Neural cell (in vitro differentiated cells): ENCODE measurements around the gene STARD13. TPM values are rescaled to one million over a fixed set of nuclear protein-coding genes. Genes with fewer than 3 reads are reported as not detected.

ENCODE experiments used
- H2AFZ ChIP-seq: fragments of 200-600, 300-800 bp; sonication (generic), shearing (Covaris generic); 2 replicates; pipeline ENCODE4 v1.6.0; 2014; ENCODE audit warnings: low read depth, mild to moderate bottlenecking, antibody characterized with exemption, low read length, moderate library complexity
- H3F3A ChIP-seq: fragments of 200-600 bp; shearing (Covaris generic); 2 replicates; pipeline ENCODE4 v1.6.1; 2016; ENCODE audit warnings: mild to moderate bottlenecking, moderate library complexity, mixed read lengths, antibody characterized with exemption, low read length; ENCODE audit not compliant: insufficient read depth, poor library complexity, severe bottlenecking
- H3K27ac ChIP-seq: fragments of 200-600, 300-800 bp; sonication (generic), shearing (Covaris generic); 2 replicates; pipeline ENCODE4 v1.5.1; 2014; ENCODE audit warnings: mild to moderate bottlenecking, low read length, moderate library complexity
- H3K27me3 ChIP-seq: fragments of 300-800, 200-600 bp; sonication (generic), shearing (Covaris generic); 2 replicates; pipeline ENCODE4 v1.6.0; 2014; ENCODE audit warnings: mild to moderate bottlenecking, low read depth, low read length, moderate library complexity; ENCODE audit not compliant: insufficient read depth
- H3K36me3 ChIP-seq: fragments of 300-800, 200-600 bp; sonication (generic), shearing (Covaris generic); 2 replicates; pipeline ENCODE4 v1.5.1; 2014; ENCODE audit warnings: mild to moderate bottlenecking, antibody characterized with exemption, low read length, moderate library complexity; ENCODE audit not compliant: insufficient read depth
- H3K4me2 ChIP-seq: fragments of 300-800, 200-600 bp; sonication (generic), shearing (Covaris generic); 2 replicates; pipeline ENCODE4 v1.6.0; 2014; ENCODE audit warnings: mild to moderate bottlenecking, low read length
- H3K4me3 ChIP-seq: fragments of 300-800, 200-600 bp; sonication (generic), shearing (Covaris generic); 2 replicates; pipeline ENCODE4 v1.5.1; 2014; ENCODE audit warnings: mild to moderate bottlenecking, low read length, moderate library complexity
- H3K79me2 ChIP-seq: fragments of 200-600 bp; shearing (Covaris generic); replicated peaks from 2 replicates; pipeline ENCODE4 v1.6.0; 2014; ENCODE audit warnings: mild to moderate bottlenecking, low read length, moderate library complexity; ENCODE audit not compliant: insufficient read depth
- H3K9ac ChIP-seq: fragments of 300-800, 200-600 bp; sonication (generic), shearing (Covaris generic); 2 replicates; pipeline ENCODE4 v1.6.1; 2016; ENCODE audit warnings: mild to moderate bottlenecking, low read length, mixed read lengths
- H3K9me2 ChIP-seq: fragments of 200-600 bp; shearing (Covaris generic); 2 replicates; pipeline ENCODE4 v1.6.1; 2016; ENCODE audit warnings: mild to moderate bottlenecking, low read length, mixed read lengths; ENCODE audit not compliant: insufficient read depth
- H3K9me3 ChIP-seq: fragments of 200-600, 300-800 bp; sonication (generic), shearing (Covaris generic); 2 replicates; pipeline ENCODE4 v1.6.1; 2016; ENCODE audit warnings: mild to moderate bottlenecking, mixed run types, low read length, moderate library complexity, mixed read lengths
- H4K20me1 ChIP-seq: fragments of 200-600 bp; shearing (Covaris generic); 2 replicates; pipeline ENCODE4 v1.6.1; 2016; ENCODE audit warnings: mild to moderate bottlenecking, mixed run types; ENCODE audit not compliant: insufficient read depth
- EP300 ChIP-seq: fragments of 450-650 bp; conservative IDR thresholded peaks from 2 replicates; pipeline ENCODE4 v1.6.1; 2014; ENCODE audit warnings: antibody characterized with exemption, mild to moderate bottlenecking, moderate library complexity; ENCODE audit not compliant: poor library complexity, severe bottlenecking
- EZH2 ChIP-seq: fragments of 200-600, 300-800 bp; shearing (Covaris generic), sonication (generic); IDR thresholded peaks from 2 replicates; pipeline ENCODE4 v1.6.1; 2014; ENCODE audit warnings: antibody characterized with exemption, low read length, borderline replicate concordance, mild to moderate bottlenecking; ENCODE audit not compliant: insufficient read depth, poor library complexity, severe bottlenecking
- MXI1 ChIP-seq: fragments of 450-650 bp; conservative IDR thresholded peaks from 2 replicates; pipeline ENCODE4 v1.6.1; 2014; ENCODE audit warnings: antibody characterized with exemption, mild to moderate bottlenecking; ENCODE audit not compliant: poor library complexity, severe bottlenecking
- POLR2AphosphoS5 ChIP-seq: IDR thresholded peaks from 2 replicates; pipeline ENCODE4 v1.6.1; 2012
- RAD21 ChIP-seq: fragments of 450-650 bp; conservative IDR thresholded peaks from 2 replicates; pipeline ENCODE4 v1.6.1; 2014; ENCODE audit warnings: antibody characterized with exemption, mild to moderate bottlenecking, moderate library complexity
- SMC3 ChIP-seq: fragments of 450-650 bp; conservative IDR thresholded peaks from 2 replicates; pipeline ENCODE4 v1.6.1; 2014; ENCODE audit warnings: antibody characterized with exemption, mild to moderate bottlenecking, moderate library complexity; ENCODE audit not compliant: poor library complexity
- TAF1 ChIP-seq: IDR thresholded peaks from 2 replicates; pipeline ENCODE4 v1.6.1; 2012; ENCODE audit warnings: low read depth
- polyA plus RNA-seq: library from polyadenylated mRNA; depleted of rRNA; stranded (reverse); fragments of >200 nt; gene quantifications from 2 replicates; pipeline ENCODE4 v1.2.3, GENCODE V29; 2014
- TF ChIP-seq, protein P1 (sequence below): IDR thresholded peaks from 2 replicates; pipeline ENCODE4 v1.6.1; 2012; ENCODE audit warnings: borderline replicate concordance
- TF ChIP-seq, protein P2 (sequence below): fragments of 450-650 bp; IDR thresholded peaks from 2 replicates; pipeline ENCODE4 v1.5.1; 2014; ENCODE audit warnings: antibody characterized with exemption, mild to moderate bottlenecking, moderate library complexity; ENCODE audit not compliant: poor library complexity, severe bottlenecking

The STARD13 gene
- polyA plus RNA-seq, 1 donor from 2014 or later: 0.05 TPM

DNA sequence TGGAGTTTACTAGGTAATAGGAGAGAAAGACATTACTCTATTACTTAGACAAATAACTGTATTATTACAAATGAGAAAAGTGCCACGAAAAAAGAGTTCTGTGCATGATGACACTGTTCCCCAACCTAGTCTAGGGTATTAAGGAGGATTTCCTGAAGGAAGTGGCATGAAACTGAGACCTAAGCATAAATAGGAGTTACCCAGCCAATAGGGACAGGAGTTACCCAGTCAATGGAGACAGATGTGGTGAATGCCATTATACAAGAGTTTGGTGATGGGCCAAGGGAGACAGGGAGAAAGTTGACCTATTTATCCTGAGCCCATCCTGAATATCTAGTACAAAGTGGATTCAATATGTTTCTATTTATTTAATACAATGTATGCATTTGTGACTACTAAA lies 203.9 kb downstream of the STARD13 start:
- H3K27me3 ChIP-seq: no peaks in the 10 kb centered on the region
- H3K4me2 ChIP-seq: no peak overlapping the region
- TF ChIP-seq, protein P1, sequence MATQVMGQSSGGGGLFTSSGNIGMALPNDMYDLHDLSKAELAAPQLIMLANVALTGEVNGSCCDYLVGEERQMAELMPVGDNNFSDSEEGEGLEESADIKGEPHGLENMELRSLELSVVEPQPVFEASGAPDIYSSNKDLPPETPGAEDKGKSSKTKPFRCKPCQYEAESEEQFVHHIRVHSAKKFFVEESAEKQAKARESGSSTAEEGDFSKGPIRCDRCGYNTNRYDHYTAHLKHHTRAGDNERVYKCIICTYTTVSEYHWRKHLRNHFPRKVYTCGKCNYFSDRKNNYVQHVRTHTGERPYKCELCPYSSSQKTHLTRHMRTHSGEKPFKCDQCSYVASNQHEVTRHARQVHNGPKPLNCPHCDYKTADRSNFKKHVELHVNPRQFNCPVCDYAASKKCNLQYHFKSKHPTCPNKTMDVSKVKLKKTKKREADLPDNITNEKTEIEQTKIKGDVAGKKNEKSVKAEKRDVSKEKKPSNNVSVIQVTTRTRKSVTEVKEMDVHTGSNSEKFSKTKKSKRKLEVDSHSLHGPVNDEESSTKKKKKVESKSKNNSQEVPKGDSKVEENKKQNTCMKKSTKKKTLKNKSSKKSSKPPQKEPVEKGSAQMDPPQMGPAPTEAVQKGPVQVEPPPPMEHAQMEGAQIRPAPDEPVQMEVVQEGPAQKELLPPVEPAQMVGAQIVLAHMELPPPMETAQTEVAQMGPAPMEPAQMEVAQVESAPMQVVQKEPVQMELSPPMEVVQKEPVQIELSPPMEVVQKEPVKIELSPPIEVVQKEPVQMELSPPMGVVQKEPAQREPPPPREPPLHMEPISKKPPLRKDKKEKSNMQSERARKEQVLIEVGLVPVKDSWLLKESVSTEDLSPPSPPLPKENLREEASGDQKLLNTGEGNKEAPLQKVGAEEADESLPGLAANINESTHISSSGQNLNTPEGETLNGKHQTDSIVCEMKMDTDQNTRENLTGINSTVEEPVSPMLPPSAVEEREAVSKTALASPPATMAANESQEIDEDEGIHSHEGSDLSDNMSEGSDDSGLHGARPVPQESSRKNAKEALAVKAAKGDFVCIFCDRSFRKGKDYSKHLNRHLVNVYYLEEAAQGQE: no peak
- no peak for TF ChIP-seq RAD21
- no peak for TF ChIP-seq TAF1
- no peak for TF ChIP-seq EZH2
- no peak for TF ChIP-seq EP300
- no peak for TF ChIP-seq POLR2AphosphoS5
- TF ChIP-seq SMC3: no peak
- TF ChIP-seq MXI1: no peak
- TF ChIP-seq, protein P2, sequence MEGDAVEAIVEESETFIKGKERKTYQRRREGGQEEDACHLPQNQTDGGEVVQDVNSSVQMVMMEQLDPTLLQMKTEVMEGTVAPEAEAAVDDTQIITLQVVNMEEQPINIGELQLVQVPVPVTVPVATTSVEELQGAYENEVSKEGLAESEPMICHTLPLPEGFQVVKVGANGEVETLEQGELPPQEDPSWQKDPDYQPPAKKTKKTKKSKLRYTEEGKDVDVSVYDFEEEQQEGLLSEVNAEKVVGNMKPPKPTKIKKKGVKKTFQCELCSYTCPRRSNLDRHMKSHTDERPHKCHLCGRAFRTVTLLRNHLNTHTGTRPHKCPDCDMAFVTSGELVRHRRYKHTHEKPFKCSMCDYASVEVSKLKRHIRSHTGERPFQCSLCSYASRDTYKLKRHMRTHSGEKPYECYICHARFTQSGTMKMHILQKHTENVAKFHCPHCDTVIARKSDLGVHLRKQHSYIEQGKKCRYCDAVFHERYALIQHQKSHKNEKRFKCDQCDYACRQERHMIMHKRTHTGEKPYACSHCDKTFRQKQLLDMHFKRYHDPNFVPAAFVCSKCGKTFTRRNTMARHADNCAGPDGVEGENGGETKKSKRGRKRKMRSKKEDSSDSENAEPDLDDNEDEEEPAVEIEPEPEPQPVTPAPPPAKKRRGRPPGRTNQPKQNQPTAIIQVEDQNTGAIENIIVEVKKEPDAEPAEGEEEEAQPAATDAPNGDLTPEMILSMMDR: no peak
- no peaks in the 10 kb centered on the region for H3F3A ChIP-seq
- H3K36me3 ChIP-seq: no peaks in the 10 kb centered on the region
- H3K9ac ChIP-seq: no peak overlapping the region
- H3K27ac ChIP-seq: no peak overlapping the region
- H3K4me3 ChIP-seq: no peak overlapping the region
- H3K9me2 ChIP-seq: no peaks in the 10 kb centered on the region
- no peaks in the 10 kb centered on the region for H3K9me3 ChIP-seq
- no peak overlapping the region for H2AFZ ChIP-seq
- no peaks in the 10 kb centered on the region for H4K20me1 ChIP-seq
- H3K79me2 ChIP-seq: no peaks in the 10 kb centered on the region

DNA sequence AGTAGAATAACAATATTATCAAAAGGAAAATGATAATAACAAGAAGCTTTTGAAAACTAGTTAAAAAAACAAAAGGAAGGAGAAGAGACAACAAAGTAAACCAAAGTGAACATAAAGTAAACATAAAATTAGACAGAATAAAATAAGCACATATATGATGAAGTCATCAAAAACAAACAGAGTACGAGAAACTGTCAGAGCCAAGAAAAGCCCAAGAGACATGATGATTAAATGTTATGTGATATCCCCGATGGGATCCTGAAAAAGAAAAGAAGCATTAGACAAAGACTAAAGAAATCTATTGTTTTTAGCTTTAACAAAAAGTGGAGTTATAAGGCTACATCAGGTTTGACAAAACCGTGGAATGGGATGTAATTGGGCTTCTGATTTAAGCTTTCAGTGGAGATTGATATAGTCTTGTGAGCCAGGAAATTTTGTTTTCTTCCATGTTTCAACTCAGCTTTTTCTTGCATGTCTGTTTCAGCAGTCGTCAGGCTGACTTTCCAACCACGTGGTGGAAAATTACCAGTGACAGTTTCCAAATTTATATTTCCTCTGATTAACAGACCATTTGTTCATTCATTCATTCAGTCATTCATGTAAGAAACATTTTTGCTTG lies 204.5 kb downstream of the STARD13 start:
- Histone ChIP-seq H3K27me3 (no peaks in the 10 kb centered on the region), H4K20me1 (no peaks in the 10 kb centered on the region), H3K27ac (no peak overlapping the region), H3K9me2 (no peaks in the 10 kb centered on the region), H3K36me3 (no peaks in the 10 kb centered on the region), H3K4me3 (no peak overlapping the region), H3K79me2 (no peaks in the 10 kb centered on the region), H2AFZ (no peak overlapping the region), H3K9ac (no peak overlapping the region), H3K9me3 (no peaks in the 10 kb centered on the region), H3F3A (no peaks in the 10 kb centered on the region), H3K4me2 (no peak overlapping the region)
- TF ChIP-seq SMC3: no peak

DNA sequence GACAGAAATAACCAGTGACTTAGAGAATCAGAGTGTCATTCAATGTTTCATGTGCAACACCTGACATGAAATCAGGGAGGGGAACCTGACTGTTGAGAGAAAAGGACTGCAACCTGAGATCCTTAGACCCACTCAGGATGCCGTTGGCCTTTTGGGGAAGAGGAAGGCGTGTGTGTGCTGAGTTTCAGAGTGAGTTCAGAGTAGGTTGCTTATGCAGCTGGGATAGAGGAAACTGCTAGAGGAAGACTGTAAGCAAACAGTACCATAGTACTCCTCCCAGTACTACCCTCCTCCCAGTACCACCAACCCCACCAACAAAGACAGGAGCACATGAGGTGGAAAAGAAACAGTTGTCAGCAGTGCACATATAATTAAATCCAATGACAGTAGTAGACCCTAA lies 205.6 kb downstream of the STARD13 start:
- H3K27me3 ChIP-seq: no peaks in the 10 kb centered on the region
- H3K9me3 ChIP-seq: no peaks in the 10 kb centered on the region
- TF ChIP-seq POLR2AphosphoS5 (no peak), MXI1 (no peak), SMC3 (no peak), RAD21 (no peak), EZH2 (no peak), TAF1 (no peak)
- TF ChIP-seq, protein P1: no peak
- TF ChIP-seq, protein P2: no peak
- no peak overlapping the region for H3K4me3 ChIP-seq
- H3K79me2 ChIP-seq: no peaks in the 10 kb centered on the region
- H3K36me3 ChIP-seq: no peaks in the 10 kb centered on the region
- H3K27ac ChIP-seq: no peak overlapping the region
- H4K20me1 ChIP-seq: no peaks in the 10 kb centered on the region
- no peaks in the 10 kb centered on the region for H3K9me2 ChIP-seq
- no peak overlapping the region for H3K4me2 ChIP-seq
- no peak overlapping the region for H3K9ac ChIP-seq
- no peaks in the 10 kb centered on the region for H3F3A ChIP-seq
- H2AFZ ChIP-seq: no peak overlapping the region
